Ectodermal cell (in vitro differentiated cells): ENCODE data around the gene PRKG1.

ENCODE experiments used
- H3K27ac ChIP-seq: 2 replicates; pipeline ENCODE4 v1.7.0; 2013; ENCODE audit warnings: mild to moderate bottlenecking, low read depth, low read length; ENCODE audit not compliant: insufficient read depth, poor library complexity, severe bottlenecking
- H3K27me3 ChIP-seq: 2 replicates; pipeline ENCODE4 v1.7.0; 2013; ENCODE audit warnings: mild to moderate bottlenecking, low read length; ENCODE audit not compliant: insufficient read depth, control insufficient read depth, poor library complexity, severe bottlenecking
- H3K36me3 ChIP-seq: one replicate; pipeline ENCODE4 v1.7.0; 2013; ENCODE audit warnings: low read length; ENCODE audit not compliant: control insufficient read depth, insufficient read depth
- H3K4me1 ChIP-seq: one replicate; pipeline ENCODE4 v1.7.0; 2013; ENCODE audit warnings: low read length; ENCODE audit not compliant: control insufficient read depth, insufficient read depth
- H3K4me3 ChIP-seq: 2 replicates; pipeline ENCODE4 v1.7.0; 2013; ENCODE audit warnings: low read depth, low read length, control low read depth; ENCODE audit not compliant: insufficient read depth
- H3K9me3 ChIP-seq: 2 replicates; pipeline ENCODE4 v1.7.0; 2013; ENCODE audit warnings: mild to moderate bottlenecking, low read length, moderate library complexity; ENCODE audit not compliant: control insufficient read depth
- WGBS, 2 experiments: methylation state at CpG; one replicate each; pipeline ENCODE4 v1.1.7; 2013; ENCODE audit warnings: missing lambda C conversion rate in 2 of 2; 5-methylcytosine and 5-hydroxymethylcytosine counted together

PRKG1 gene

DNA sequence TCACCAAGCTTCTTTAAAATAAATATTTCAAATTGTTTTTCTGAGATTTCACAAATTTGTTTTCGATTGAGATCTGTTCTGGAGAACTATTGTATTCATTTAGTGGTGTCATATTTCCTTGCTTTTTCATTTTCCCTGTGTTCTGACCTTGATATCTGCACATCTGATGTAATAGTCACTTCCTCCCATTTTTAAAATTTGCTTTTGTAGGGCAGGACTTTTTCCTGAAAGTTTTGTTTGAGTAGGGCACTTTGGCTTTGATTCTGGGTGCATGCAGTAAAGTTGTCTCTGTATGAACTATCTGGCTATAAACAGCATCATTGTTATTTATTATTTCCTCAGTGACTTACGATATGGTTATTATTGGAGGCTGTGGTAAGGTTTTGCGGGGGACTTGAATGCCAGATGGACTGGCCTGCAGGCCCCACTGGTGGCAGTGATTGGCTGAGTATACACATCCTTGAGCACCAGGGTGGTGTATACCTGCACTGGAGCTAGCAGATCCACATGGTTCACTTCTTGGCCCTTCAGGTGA is 541.5 kb downstream of the PRKG1 start:
- Histone ChIP-seq H3K4me3 (no peak overlapping the region), H3K4me1 (peaks cover 2% of the 10 kb centered on the region), H3K27me3 (no peaks in the 10 kb centered on the region), H3K9me3 (no peaks in the 10 kb centered on the region), H3K36me3 (no peaks in the 10 kb centered on the region), H3K27ac (no peak overlapping the region)
- 90 to 94% methylated on average over 3 of the region's 3 CpGs for WGBS, 2 experiments

DNA sequence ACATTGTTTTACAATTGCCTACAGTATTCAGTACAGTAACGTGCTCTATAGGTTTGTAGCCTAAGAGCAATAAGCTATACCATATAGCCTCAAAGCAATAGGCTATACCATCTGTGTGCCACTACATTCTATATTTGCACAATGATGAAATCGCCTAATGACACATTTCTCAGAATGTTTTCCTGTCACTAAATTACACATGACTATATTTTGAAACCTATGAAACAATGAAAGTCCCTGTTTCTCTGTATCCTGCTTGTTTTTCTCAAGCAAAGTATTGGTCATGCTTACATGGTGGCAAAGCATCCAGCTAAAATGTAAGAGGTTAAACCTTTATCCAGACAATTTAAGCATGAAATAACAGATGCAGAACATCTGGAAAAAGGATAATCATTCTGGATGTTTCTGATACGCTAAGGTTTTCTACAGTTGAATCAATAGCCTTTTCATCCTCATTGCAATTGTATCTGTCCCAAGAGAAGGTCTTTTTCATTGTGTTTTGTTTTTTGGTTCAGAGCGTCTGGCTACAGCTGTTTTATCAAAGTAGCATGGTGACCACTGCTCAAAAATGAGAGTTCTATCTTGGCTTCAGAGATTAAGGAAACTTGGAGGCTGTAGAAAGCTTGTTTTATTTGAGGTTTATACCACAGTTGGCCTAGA is 543.4 kb downstream of the PRKG1 start:
- Histone ChIP-seq H3K9me3 (no peaks in the 10 kb centered on the region), H3K27ac (no peak overlapping the region), H3K4me3 (no peak overlapping the region), H3K36me3 (no peaks in the 10 kb centered on the region), H3K27me3 (no peaks in the 10 kb centered on the region), H3K4me1 (peaks cover 2% of the 10 kb centered on the region)
- 93 to 96% methylated on average over 4 of the region's 4 CpGs for WGBS, 2 experiments

DNA sequence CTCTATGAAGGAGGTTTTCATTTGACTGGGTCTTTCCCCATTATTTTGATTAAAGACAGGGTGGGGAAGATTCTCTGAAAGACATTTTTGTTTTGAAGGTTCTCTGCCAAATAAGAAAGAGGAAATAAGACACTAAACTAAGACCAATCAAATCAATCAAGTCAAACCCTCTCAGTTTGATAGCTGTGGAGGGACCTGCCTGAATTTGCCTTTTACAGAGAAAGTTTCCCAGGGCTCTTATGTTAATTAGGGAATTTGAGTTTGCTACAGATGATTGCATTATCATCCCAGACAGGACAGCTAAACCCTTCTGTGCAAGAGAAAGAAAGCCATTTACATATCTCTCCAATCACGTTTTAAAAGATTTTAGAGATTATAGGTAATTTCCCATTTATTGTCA is 545.1 kb downstream of the PRKG1 start:
- no peaks in the 10 kb centered on the region for H3K27me3 ChIP-seq
- H3K9me3 ChIP-seq, result no peaks in the 10 kb centered on the region
- no peaks in the 10 kb centered on the region for H3K36me3 ChIP-seq
- peaks cover 2% of the 10 kb centered on the region for H3K4me1 ChIP-seq
- 0% methylated on average over 1 of the region's 1 CpG; no CpG with 5 or more reads in 1 of the 2 experiments for WGBS, 2 experiments
- no peak overlapping the region for H3K27ac ChIP-seq
- no peak overlapping the region for H3K4me3 ChIP-seq

DNA sequence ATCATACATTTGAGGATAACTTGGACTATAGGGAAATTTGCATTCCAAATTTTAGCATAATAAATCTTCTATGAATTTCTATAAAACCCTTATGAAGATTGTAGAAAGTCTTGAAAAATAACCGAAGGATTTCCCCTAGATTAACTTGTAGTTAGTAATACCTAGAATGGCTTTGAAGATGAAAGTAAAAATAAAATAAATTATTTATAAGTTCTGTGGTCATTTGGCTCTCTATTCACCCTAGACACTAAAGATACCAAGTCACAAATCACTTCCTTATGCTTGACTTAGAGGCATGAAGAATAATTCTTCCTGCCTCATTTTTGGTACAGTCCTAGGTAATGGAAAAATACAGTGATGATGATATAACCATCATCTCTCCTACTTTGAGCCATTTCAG is 545.8 kb downstream of the PRKG1 start:
- H3K36me3 ChIP-seq, result no peaks in the 10 kb centered on the region
- peaks cover 2% of the 10 kb centered on the region for H3K4me1 ChIP-seq
- no peaks in the 10 kb centered on the region for H3K9me3 ChIP-seq
- no peaks in the 10 kb centered on the region for H3K27me3 ChIP-seq
- H3K4me3 ChIP-seq, result no peak overlapping the region
- WGBS, 2 experiments, result no CpG with 5 or more reads among the region's 1 CpG
- H3K27ac ChIP-seq, result no peak overlapping the region

DNA sequence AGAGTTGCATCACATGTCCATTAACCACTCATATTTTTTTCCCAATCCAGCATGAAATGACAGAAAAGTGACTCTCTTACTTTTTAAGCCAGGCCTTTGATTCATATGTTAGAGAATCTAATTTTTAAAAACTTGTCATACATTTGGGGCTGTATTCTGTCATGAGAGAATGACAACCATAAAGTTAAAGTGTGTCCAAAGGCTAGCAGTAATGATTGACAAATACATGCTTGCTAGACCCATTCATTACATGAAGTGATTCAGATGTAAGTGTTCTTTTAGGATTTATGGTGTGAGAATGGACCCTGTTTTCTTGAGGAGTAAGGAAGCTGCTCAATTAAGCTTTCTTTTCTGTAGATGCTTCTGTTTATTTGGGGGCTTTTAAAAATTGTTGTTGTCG is 549.7 kb downstream of the PRKG1 start:
- Histone ChIP-seq H3K4me1 (peaks cover 2% of the 10 kb centered on the region), H3K27ac (no peak overlapping the region)
- WGBS, 2 experiments, result 89 to 92% methylated on average over 1 of the region's 1 CpG

DNA sequence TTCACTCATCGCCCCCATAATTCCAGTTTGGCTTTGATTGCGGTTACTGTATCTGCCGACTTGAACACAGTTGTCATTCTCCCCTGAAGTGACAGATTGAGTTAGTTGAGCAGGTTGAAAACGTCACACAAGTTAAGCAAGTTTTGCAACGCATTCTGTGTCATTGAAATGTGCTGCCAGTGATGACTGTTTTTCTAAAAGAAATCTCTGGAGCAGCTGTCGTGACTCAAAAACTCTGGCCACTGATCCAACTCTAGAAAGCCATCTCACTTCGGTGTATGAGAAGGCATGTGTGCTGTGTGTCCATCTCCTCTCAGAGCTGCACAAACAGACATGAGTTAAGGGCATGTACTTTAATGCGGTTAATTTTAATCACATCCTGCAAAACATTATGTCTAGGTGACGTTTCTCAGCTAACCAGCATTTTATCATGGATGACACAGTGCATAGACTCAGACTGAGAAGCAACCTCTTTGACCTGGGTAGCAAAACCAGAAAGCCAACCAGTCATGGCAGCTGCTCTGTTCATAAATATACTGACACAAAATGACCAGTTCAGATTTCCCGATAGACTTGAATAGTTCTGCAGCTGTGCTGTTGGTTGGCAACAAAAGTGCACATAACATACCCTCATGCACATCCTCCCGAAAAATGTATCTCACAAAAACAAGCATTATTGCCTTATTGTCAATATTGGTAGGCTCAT is 555.8 kb downstream of the PRKG1 start:
- 93 to 94% methylated on average over 11 of the region's 11 CpGs for WGBS, 2 experiments
- H3K4me3 ChIP-seq, result no peak overlapping the region
- H3K4me1 ChIP-seq, result no peaks in the 10 kb centered on the region
- H3K27me3 ChIP-seq, result no peaks in the 10 kb centered on the region
- H3K27ac ChIP-seq, result no peak overlapping the region
- H3K36me3 ChIP-seq, result no peaks in the 10 kb centered on the region
- no peaks in the 10 kb centered on the region for H3K9me3 ChIP-seq

More for the DNA sequence above, 549.7 kb downstream of the PRKG1 start:
- Histone ChIP-seq H3K27me3 (no peaks in the 10 kb centered on the region), H3K36me3 (no peaks in the 10 kb centered on the region), H3K9me3 (no peaks in the 10 kb centered on the region), H3K4me3 (no peak overlapping the region)

DNA sequence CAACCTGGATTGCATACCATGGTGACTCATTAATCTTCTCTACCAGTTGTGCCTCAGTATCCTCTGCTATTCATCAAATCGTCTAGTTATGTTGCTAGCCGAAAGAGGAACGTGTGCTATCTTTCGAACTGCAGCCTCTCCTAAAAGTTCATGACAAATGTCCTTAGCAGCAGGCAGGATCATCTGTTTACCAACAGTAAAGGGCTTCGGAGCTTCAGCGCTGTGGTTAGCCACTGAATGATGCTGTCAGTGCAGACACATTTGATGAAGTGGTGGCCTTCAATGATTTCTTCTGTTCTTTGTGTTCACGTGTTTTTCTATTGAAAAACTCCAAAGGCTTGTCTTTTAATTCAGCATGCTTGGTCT is 556.3 kb downstream of the PRKG1 start:
- Histone ChIP-seq H3K4me3 (no peak overlapping the region), H3K27ac (no peak overlapping the region), H3K27me3 (no peaks in the 10 kb centered on the region), H3K36me3 (no peaks in the 10 kb centered on the region), H3K4me1 (no peaks in the 10 kb centered on the region), H3K9me3 (no peaks in the 10 kb centered on the region)
- 86% methylated on average over 7 of the region's 7 CpGs for WGBS, 2 experiments

DNA sequence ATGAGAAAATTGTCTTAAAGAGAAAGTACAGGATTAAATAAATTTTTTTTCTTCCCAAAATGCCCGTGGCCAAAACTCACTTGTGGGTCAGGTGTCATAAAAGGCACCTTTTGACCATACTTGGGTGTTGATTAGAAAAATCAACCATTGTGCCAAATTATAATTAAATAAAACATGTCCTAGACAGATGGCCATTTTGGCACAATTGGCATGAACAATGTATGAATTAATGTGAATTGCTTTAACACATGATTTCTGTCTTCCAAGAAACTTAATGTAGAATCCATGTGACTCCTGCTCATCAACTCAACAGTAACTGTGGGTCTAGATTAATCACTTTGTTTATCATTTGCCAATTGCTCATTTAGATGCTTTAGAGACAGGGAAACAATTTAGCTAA is 561.1 kb downstream of the PRKG1 start:
- Histone ChIP-seq H3K4me1 (no peaks in the 10 kb centered on the region), H3K27ac (no peak overlapping the region), H3K36me3 (no peaks in the 10 kb centered on the region), H3K9me3 (no peaks in the 10 kb centered on the region), H3K4me3 (no peak overlapping the region), H3K27me3 (no peaks in the 10 kb centered on the region)
- 80% methylated on average over 1 of the region's 1 CpG; no CpG with 5 or more reads in 1 of the 2 experiments for WGBS, 2 experiments

DNA sequence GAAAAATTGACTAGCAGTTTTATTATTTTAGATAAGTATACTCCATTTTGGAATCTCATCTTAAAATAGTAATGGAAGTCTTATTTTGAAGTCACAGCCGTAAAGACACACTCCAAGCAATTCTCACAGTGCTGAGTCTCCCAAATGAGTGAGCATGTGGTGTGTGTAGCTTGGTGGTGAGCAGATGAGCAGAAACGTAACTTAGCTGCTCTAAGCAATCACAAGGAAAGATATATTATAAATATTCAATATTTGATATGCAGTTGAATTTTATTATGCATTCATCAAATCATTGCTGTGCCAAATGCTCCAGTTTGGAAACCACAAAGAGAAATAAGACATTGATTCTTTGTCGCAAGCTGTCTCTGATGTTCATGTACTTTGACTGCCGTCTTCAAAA is 563.9 kb downstream of the PRKG1 start:
- Histone ChIP-seq H3K9me3 (no peaks in the 10 kb centered on the region), H3K27me3 (no peaks in the 10 kb centered on the region), H3K4me3 (no peak overlapping the region), H3K4me1 (no peaks in the 10 kb centered on the region), H3K36me3 (no peaks in the 10 kb centered on the region), H3K27ac (no peak overlapping the region)
- 93 to 100% methylated on average over 1 to 4 of the region's 4 CpGs for WGBS, 2 experiments

DNA sequence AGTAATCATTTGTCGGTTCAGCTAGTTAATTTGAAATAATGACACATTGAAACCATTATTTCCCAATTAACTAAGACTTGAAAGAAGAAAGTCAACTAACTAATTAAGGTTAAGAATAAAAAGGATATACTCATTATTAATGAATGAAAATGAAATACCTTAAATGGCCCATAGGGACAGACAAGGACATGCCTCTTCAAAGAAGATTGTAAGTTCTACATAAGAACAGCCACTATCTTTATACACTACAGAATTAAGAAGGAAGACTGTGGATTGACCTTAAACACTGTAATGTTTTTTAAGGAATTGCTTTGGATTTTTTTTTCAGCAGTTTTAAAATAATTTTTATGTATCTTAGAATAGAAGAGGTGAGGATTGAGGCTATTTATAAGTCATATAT is 564.5 kb downstream of the PRKG1 start:
- WGBS, 2 experiments, result no CpG with 5 or more reads among the region's 1 CpG
- Histone ChIP-seq H3K4me1 (no peaks in the 10 kb centered on the region), H3K4me3 (no peak overlapping the region)

More for the DNA sequence above, 564.5 kb downstream of the PRKG1 start:
- Histone ChIP-seq H3K9me3 (no peaks in the 10 kb centered on the region), H3K27ac (no peak overlapping the region), H3K36me3 (no peaks in the 10 kb centered on the region), H3K27me3 (no peaks in the 10 kb centered on the region)
